ENCODE measurements around the gene DDA1.

GRCh38 chr19:17347877-17348276 lies 38.5 kb downstream of the DDA1 start:
- no peak for TF ChIP-seq POLR2A (IDR thresholded peaks at IDR 0.05)
- TF ChIP-seq CTCF (IDR thresholded peaks at IDR 0.05), result no peak

All from adrenal gland (tissue), 5 donors.